Activated CD8-positive, alpha-beta memory T cell treated with anti-CD3 and anti-CD28 coated beads for 36 hours (primary cell): ENCODE data around the gene KL. TPM values are rescaled to one million over a fixed set of nuclear protein-coding genes. Genes with fewer than 3 reads are reported as not detected.

Source experiments
- CTCF ChIA-PET: fragments of 350-600 bp; sonication (Branson Sonifier 250); formaldehyde crosslinking; loops from one replicate; lab custom pipeline; 2021; ENCODE audit warnings: antibody characterized with exemption; lab: Charles Lee
- POLR2A ChIA-PET: fragments of 350-600 bp; sonication (Branson Sonifier 250); formaldehyde crosslinking; loops from one replicate; lab custom pipeline; 2021; ENCODE audit warnings: antibody characterized with exemption; lab: Charles Lee
- total RNA-seq, 2 experiments: library from RNA; stranded (reverse); gene quantifications; one replicate each; pipeline ENCODE4 v1.2.3, GENCODE V29; 2021

KL gene
- under 1 TPM; 0.19 TPM for total RNA-seq

DNA sequence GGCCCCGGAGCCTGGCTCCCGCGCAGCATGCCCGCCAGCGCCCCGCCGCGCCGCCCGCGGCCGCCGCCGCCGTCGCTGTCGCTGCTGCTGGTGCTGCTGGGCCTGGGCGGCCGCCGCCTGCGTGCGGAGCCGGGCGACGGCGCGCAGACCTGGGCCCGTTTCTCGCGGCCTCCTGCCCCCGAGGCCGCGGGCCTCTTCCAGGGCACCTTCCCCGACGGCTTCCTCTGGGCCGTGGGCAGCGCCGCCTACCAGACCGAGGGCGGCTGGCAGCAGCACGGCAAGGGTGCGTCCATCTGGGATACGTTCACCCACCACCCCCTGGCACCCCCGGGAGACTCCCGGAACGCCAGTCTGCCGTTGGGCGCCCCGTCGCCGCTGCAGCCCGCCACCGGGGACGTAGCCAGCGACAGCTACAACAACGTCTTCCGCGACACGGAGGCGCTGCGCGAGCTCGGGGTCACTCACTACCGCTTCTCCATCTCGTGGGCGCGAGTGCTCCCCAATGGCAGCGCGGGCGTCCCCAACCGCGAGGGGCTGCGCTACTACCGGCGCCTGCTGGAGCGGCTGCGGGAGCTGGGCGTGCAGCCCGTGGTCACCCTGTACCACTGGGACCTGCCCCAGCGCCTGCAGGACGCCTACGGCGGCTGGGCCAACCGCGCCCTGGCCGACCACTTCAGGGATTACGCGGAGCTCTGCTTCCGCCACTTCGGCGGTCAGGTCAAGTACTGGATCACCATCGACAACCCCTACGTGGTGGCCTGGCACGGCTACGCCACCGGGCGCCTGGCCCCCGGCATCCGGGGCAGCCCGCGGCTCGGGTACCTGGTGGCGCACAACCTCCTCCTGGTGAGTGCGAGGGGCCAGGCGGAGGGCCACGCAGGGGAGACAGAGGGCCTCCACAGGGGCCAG, at the start of gene KL:
Gene KL, plus strand, starts transcription at position 10 of the 909 bp plus-strand sequence. Its CDS starts 18 bp downstream, at position 28.
- ChIA-PET POLR2A (no interaction called here), CTCF (interaction anchor here (0.6 to 1.0 kb wide), 2 partner anchors 280 to 667 kb away, joined by 3 read pairs; no protein-coding TSS in a partner anchor)

DNA sequence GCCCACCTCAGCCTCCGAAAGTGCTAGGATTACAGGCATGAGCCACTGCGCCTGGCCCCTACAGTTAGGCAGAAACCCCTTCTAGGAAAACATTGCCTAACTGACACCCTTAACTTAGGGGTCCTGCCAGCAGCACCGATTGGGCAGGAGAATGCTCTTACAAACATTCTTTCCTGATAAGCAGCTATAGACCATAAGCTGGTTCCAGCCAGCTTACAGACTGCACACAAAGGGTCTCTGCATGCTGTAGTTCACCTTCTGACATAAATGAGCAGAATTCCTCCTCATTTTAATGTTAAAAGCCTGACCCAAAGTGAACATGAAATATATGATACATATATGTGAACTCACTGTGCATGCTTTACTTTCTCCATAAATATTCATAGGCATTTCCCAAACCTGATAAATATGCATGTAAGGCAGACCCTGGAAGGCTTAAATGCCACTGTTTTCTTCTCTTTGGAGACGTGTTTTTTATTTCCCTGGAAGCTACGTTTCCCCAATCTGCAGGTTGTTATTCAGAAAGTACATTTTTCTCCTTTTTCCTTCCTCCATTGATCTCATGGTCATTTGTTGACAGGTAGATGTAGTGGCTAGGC, 48.5 kb upstream of the KL start:
- POLR2A ChIA-PET: no interaction called here
- CTCF ChIA-PET: no interaction called here

DNA sequence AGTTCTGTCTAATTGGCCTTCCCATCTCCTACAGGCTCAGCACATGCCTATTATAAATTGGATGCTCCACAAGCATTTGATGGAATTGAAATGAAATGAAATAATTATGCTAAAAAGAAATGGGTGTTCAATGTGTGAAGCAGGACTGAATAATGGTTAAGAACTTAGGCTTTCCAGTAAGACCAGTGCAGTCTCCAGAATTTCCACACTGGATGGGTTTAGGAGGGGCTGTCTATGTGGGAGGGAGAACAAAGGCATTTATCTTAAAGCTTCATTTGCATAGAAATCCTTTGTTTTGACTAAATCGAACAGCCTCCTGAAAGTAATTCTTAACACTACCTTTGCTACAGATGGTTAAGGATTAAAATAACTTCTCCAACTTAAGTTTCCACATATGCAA, 47.9 kb upstream of the KL start:
- ChIA-PET CTCF (no interaction called here), POLR2A (no interaction called here)

DNA sequence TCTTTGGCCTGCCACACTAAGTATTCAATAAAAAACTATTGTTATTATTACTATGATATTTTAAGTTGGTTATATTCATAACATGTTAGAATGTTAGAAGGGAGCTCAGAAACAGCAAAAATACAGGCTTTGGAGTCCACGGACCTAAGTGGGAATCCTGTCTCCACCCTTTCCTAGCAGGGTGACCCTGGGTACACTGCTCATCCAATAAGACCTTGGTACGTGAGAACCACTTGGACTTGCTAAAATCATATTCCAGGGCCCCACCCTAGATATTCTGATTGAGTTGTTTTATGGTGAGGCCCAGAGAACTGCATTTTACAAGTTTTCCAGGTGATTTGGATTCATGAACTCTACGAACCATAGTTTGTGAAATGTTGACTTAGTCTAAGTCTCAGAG, 47.4 kb upstream of the KL start:
- CTCF ChIA-PET: no interaction called here

DNA sequence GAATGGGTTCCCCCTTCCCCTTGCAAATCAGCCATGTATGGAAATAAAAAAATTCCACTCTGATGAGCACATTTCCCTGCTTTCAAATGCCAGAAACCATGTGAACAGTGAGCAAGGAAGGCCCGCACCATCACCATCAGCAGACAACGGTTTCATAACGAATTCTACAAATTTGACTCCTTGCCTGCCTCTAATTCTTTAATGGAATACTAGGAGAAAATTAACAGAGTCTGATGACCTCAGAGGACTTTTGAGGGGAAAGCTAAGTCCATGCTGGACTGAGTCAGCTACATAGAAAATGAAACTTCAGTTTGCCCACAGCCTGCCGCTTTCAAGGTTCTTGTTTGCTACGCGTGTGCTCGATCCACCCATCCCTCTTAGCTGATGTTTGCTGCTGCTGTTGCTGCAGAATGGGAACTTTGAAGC, 46.7 kb upstream of the KL start:
- ChIA-PET CTCF (no interaction called here), POLR2A (no interaction called here)

More for the DNA sequence above, 47.4 kb upstream of the KL start:
- POLR2A ChIA-PET: no interaction called here

DNA sequence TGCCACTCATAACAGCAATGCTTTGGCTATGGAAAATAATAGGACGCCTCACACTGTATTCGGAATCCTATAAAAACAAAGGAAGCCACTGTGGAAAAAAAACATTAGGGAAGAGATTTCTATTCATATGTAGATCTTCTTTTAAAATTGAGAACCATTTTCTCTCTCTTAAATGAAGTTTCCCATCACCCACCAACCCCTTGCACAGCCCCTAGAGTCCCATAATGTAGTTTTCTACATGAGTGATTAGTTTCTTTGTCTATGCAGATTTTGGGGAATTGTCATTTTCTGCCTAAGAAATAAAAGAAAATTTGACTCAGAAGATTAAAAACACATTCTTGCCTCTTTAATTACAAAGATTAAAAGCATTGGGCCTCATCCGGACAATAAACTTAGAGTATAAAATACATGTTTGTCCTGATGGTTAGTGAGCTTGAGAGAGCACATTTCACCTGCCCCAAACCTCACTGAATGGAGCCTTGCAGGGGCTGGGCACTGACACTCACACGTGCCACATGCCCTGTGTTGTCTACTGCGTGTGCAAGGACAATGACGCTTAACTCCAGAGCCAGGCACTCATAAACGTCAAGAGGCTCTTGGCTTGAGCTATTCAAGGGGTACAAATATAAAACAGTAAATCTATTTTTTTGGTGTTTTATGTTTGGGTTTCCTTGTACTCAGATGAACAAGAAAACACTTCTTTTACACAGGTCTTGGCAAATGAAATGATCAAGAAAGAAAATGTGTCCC, 40.0 kb upstream of the KL start:
- ChIA-PET CTCF (no interaction called here), POLR2A (no interaction called here)

DNA sequence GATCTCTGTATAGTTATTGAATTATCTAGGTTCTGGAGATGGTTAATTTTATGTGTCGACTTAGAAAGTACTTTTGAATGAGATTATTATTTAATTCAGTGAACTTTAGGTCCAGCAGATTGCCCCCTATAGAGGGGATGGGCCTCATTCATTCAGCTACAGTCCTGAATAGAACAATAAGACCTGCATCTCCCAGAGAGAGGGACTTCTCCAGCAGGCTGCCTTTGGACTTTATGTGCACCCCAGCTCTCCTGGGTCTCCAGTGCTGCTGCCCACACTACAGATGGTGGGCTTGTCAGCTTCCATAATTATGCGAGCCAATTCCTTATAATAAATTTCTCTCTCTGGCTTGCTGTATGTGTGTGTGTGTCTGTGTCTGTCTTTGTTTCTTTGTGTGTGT, 39.3 kb upstream of the KL start:
- POLR2A ChIA-PET: no interaction called here
- CTCF ChIA-PET: no interaction called here

DNA sequence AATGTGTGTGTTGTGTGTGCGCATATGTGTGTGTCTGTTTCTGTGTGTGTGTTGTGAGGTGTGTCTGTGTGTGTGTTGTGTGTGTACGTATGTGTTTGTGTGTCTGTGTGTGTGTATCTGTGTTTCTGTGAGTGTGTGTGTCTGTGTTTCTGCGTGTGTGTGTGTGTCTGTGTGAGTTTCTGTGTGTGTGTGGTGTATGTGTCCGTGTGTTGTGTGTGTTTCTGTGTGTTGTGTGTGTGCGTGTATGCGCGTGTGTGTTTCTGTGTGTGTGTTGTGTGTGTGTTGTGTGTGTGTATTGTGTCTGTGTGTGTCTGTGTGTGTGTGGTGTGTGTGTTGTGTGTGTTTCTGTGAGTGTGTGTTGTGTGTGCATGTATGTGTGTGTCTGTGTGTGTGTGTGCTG, 38.9 kb upstream of the KL start:
- ChIA-PET POLR2A (no interaction called here), CTCF (no interaction called here)

DNA sequence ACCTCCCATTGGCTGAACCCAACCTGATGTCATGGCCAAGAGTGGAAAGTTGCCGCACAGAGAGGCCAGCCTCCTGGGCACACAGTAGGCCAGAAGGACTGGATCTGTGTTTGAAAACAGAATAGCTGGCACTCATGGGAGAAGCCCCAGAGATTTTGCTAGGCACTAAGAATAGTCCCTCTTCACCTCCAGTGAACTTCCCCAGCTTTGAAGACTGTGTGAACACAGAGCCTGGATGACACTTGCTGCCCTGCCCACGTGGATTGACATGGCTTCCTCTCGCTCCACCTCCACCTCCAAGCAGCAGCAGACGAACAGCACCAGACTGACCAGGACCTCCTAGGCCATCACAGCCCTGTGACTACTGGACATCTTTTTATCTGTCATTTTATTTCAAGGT, 37.9 kb upstream of the KL start:
- POLR2A ChIA-PET: no interaction called here
- CTCF ChIA-PET: no interaction called here

DNA sequence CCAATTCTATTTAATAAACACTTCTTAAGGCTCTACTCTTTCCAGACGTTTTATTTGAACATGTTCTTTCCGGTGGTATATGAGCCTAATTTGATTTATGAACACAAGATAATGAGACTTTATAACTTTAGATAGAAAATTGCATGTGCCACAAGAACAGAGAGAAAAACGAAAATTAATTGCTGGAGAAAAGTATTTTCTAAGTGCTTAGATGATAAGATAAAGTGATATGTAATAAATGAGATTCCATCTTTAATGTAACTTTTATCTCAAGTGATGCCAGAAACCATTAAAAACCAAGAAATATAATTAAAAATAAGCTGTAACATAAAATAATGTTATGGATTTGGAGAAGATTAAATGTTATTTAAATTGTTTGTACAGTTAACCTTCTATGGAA, 33.2 kb upstream of the KL start:
- ChIA-PET POLR2A (no interaction called here), CTCF (no interaction called here)

DNA sequence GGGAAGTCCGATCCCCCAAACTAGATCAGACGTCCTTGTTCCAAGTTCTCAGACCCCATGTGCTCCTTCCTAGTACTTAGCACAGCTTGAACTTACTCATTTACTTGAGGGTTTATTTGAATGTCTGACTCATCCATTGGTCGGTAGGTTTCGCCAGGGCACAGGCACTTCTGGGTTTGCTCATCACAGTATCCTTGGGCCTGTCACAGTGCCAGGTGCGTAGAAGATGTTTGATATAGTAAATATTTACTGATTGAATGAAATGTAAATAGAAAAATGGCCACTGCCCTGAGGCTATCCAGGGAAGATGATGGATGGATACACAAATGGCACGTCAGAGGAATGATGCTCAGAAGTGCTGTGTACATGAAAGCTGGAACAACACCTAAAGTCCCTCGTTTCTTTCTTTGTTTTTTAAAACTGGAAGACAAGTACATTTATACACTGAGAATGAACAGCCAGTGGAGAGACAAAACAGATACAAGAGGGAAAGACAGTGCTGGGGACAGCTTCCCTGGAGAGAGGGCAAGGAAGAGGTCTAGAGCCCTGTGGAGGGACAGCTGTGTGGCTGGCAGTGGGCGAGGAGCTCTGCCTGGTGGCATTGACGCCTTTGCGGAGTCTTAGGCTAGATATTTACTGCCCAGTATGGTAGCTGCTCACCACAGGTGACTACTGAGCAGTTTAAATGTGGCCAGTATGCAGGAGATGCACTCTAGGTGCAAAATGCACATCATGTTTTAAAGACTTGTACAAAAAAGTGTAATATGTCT, 31.2 kb upstream of the KL start:
- POLR2A ChIA-PET: no interaction called here

DNA sequence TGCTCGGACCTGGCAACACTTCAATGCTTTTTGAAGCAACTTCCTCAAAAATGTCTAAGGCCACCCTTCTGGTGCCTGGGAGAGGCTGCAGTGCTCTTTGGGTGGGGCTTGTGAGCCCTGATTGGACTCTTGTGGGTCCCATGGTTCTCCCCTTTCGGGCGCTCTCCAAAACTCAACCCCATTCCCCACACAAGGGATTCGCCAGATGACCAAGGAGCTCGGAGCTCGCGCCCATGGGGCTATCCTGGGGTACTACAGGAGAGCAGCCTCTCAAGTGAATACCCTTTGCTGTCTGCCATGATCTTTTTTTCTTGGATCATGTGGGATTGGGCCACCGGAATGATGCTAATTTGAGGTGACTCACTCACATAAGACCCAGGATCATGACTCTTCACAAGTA, 29.7 kb upstream of the KL start:
- CTCF ChIA-PET: no interaction called here
- POLR2A ChIA-PET: no interaction called here

More for the DNA sequence above, 31.2 kb upstream of the KL start:
- CTCF ChIA-PET: no interaction called here

DNA sequence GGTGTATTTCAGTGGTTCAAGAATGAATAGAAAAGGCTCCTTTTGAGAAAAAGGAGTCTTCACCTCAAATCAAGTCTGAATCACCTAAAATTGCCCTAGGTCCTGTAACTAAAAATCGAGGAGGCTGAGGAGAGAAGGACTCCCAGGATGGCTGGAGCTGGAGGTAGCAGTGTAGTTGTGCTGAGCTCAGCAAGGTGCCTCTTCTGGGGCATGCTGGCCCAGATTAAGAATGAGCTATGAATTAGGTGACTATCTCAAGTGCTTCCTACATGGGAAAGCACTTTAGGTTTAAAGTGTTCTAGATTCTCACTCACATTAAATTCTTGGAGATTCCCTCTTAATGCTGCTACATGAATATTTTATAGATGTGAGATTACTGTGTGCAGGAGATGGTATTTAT, 28.8 kb upstream of the KL start:
- ChIA-PET POLR2A (no interaction called here), CTCF (no interaction called here)

DNA sequence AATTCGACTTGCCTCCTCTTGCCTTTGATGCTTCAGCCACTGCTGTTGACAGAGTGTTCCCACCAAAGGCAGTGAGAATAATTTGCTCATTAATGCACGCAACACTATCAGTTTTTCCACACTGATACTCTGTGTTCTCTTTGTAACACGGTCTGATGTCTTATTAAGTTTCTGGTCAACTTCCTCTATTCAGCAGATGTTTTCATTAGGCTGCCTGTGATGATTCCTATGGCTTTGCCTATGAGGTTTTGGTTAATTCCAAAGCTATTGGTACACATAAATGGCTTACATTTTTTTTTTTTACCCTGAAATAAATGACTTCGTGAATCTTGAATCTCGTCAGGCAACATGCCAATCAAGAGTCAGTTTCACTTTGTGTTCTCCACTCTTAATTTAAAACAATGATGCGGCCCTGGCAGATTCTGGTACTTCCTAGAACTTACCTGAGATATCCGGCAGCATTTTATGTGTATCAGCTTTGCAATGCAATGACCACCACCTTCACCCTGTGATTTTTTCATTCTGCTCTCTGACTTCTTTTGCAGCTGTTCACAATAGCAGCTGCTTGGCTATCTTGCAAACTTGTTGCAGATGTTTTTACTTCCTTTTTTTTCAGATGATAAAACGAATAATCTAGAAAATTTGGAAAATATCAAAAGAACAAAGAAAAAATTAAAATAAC, 27.5 kb upstream of the KL start:
- POLR2A ChIA-PET: no interaction called here

DNA sequence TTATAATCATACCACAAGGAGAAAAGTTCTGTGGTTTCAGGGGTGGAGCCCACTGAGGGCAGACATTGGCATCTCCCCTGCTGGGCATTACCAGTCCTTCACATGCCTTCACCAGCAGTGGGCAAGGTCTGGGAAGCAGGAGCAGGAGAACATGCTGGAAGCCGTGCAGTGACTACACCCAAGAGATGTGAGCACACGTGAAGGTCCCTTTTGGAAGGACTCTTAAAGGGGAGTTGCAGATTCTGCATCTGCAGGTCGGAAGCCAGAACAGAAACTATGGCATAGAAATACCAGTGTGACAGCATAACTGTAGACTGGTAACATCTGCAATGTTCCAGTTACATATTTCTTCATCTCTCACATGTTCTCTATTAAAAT, 26.9 kb upstream of the KL start:
- CTCF ChIA-PET: interaction anchor here (0.6 kb wide), 1 partner anchor 50 kb away, joined by 3 read pairs; no protein-coding TSS in a partner anchor
- POLR2A ChIA-PET: no interaction called here

More for the DNA sequence above, 27.5 kb upstream of the KL start:
- CTCF ChIA-PET: interaction anchor here (0.6 kb wide), 1 partner anchor 49 kb away, joined by 3 read pairs; no protein-coding TSS in a partner anchor

DNA sequence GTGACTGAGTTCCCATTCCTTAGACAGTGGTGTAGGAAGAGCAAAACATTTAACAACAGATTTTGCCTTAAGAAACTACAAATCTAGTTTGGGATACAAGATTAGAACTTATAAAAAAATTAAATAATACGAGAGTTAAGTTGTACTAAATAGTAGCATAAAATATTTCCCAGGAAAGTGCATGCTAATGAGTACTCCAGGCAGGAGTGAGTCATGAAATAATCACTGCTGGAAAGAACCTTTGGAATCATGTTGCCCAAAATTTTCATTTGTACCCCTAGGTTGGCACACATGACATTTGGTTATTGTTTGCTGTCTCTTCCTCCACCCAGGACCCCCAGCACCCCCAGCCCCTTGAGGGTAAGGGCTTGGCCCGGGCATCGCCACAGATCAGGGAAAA, 26.3 kb upstream of the KL start:
- POLR2A ChIA-PET: no interaction called here

DNA sequence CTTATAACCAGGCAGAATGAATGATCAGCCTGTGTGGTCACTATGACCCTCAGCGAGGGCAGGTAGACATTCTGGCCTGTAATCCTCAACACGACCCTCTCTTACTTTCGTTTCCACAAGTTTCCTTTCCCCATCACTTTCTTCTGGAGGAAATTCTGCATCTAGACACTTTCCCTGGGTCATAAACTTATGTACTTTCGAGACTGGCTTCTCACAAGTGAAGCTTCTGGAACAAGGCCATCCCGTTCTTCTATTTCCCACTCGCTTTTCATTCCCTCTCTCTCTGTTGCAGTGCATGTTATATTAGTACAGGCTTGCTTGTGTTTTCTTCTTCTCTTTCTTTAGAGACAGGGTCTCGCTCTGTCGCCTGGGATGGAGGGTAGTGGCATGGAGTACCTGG, 23.1 kb upstream of the KL start:
- CTCF ChIA-PET: no interaction called here
- POLR2A ChIA-PET: no interaction called here

More for the DNA sequence above, 26.3 kb upstream of the KL start:
- CTCF ChIA-PET: no interaction called here

DNA sequence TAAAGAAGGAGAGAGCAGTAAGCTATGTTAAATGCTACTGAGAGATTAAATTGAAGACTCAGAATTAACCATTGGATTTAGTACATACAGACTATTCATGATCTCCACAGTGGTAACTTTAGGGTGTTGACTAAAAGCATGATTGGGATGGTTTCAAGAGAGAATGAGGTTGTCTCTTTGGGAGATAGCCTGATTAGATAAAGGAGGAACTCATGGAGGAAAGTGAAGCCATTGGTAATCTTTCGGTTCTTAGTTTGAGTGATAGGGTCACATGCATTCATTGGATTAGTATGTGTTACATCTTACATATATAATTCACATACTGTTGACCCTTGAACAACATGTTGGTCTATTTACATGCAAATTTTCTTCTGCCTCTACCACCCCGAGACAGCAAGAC, 18.8 kb upstream of the KL start:
- ChIA-PET CTCF (no interaction called here), POLR2A (no interaction called here)

DNA sequence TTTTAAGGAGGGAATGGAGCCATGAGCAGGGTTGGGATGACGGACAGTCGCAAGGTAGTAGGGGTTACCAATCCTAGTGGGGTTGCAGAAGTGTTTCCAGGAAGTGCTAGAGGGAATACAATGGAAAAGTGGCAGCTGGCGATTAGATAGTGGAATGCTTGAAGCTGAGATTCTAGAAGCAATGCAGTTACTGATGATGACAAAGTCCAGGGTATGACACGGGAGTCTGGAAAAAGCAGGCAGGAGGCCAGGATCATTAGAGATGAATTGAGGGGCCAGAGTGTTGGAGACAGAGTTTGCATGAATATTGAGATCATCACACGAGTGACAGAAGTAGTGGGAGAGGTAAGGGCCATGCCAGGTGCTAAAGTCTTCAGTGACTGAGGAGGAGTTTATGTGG, 17.3 kb upstream of the KL start:
- POLR2A ChIA-PET: no interaction called here
- CTCF ChIA-PET: no interaction called here
